Naive thymus-derived CD4-positive, alpha-beta T cell (primary cell): ENCODE data around the gene CCDC88C. TPM values are rescaled to one million over a fixed set of nuclear protein-coding genes. Genes with fewer than 3 reads are reported as not detected.

Source experiments
- ATAC-seq: fragments of 150-1000 bp; cut with Tn5 transposase; 2 replicates; pipeline ENCODE4 v1.10.0; 2021; ENCODE audit warnings: mild to moderate bottlenecking, moderate library complexity
- CTCF ChIA-PET: fragments of 350-600 bp; sonication (Branson Sonifier 250); formaldehyde crosslinking; loops from one replicate; lab custom pipeline; 2021; ENCODE audit warnings: antibody characterized with exemption; lab: Charles Lee
- POLR2A ChIA-PET: fragments of 350-600 bp; sonication (Branson Sonifier 250); formaldehyde crosslinking; loops from one replicate; lab custom pipeline; 2021; ENCODE audit warnings: antibody characterized with exemption, inconsistent platforms; lab: Charles Lee
- DNase-seq, 9 donors: peaks; one replicate each; pipeline versions ENCODE4 v3.0.0 to v3.0.0-alpha.2; 2020 to 2022; ENCODE audit warnings: mixed read lengths in 1 of 9
- H3K27ac ChIP-seq: one replicate; pipeline ENCODE4 v1.7.0; 2013; ENCODE audit warnings: mild to moderate bottlenecking, low read depth, low read length, moderate library complexity
- H3K27me3 ChIP-seq, 2 donors: one replicate each; pipeline ENCODE4 v1.7.0; 2013; ENCODE audit warnings: low read length in 2 of 2, mild to moderate bottlenecking in 2 of 2, moderate library complexity in 2 of 2; ENCODE audit not compliant: control insufficient read depth in 2 of 2, insufficient read depth in 2 of 2
- H3K36me3 ChIP-seq, 3 experiments: 1 replicate in 2 of 3; 2 replicates in 1 of 3; pipeline ENCODE4 v1.7.0; 2013; ENCODE audit warnings: low read length in 3 of 3, mild to moderate bottlenecking in 3 of 3, moderate library complexity in 1 of 3; ENCODE audit not compliant: insufficient read depth in 3 of 3, control insufficient read depth in 2 of 3
- H3K4me1 ChIP-seq, 2 donors: one replicate each; pipeline ENCODE4 v1.7.0; 2013; ENCODE audit warnings: low read length in 2 of 2, mild to moderate bottlenecking in 2 of 2, moderate library complexity in 1 of 2; ENCODE audit not compliant: control insufficient read depth in 2 of 2, insufficient read depth in 2 of 2
- H3K4me3 ChIP-seq: 2 replicates; pipeline ENCODE4 v1.7.0; 2013; ENCODE audit warnings: mild to moderate bottlenecking, low read length
- H3K9me3 ChIP-seq, 3 experiments: 1 replicate in 2 of 3; 2 replicates in 1 of 3; pipeline ENCODE4 v1.7.0; 2013; ENCODE audit warnings: low read length in 3 of 3; ENCODE audit not compliant: control insufficient read depth in 2 of 3
- H3K27ac Mint-ChIP-seq, 9 donors: one replicate each; pipeline ENCODE4 v1.8.0; 2020 to 2022; ENCODE audit warnings: mixed read lengths in 9 of 9, mild to moderate bottlenecking in 8 of 9, moderate library complexity in 5 of 9, inconsistent platforms in 2 of 9
- H3K27me3 Mint-ChIP-seq, 5 donors: one replicate each; pipeline ENCODE4 v1.8.0; 2021 to 2022; ENCODE audit warnings: mixed read lengths in 5 of 5, mild to moderate bottlenecking in 1 of 5
- H3K36me3 Mint-ChIP-seq, 5 donors: one replicate each; pipeline ENCODE4 v1.8.0; 2020 to 2022; ENCODE audit warnings: mixed read lengths in 5 of 5, mild to moderate bottlenecking in 3 of 5, inconsistent platforms in 1 of 5
- H3K4me1 Mint-ChIP-seq, 7 donors: one replicate each; pipeline ENCODE4 v1.8.0; 2020 to 2022; ENCODE audit warnings: mixed read lengths in 7 of 7, mild to moderate bottlenecking in 3 of 7, inconsistent platforms in 1 of 7
- H3K4me3 Mint-ChIP-seq, 10 donors: one replicate each; pipeline ENCODE4 v1.8.0; 2020 to 2022; ENCODE audit warnings: mild to moderate bottlenecking in 10 of 10, mixed read lengths in 10 of 10, moderate library complexity in 6 of 10, inconsistent platforms in 2 of 10
- H3K9me3 Mint-ChIP-seq, 11 donors: one replicate each; pipeline ENCODE4 v1.8.0; 2020 to 2022; ENCODE audit warnings: mixed read lengths in 11 of 11, mild to moderate bottlenecking in 4 of 11, inconsistent platforms in 1 of 11, moderate library complexity in 1 of 11
- intact Hi-C, 2 donors: fragments of 100-400 bp; cut with micrococcal nuclease; formaldehyde crosslinking; loops; one replicate each; pipeline ENCODE4 v1.15.1; 2023
- polyA plus RNA-seq, 2 donors: library from polyadenylated mRNA; unstranded; fragments of 300-500 nt; fragmentation: Illumina TruSeq; gene quantifications; one replicate each; pipeline ENCODE4 v1.2.3, GENCODE V29; 2021
- total RNA-seq, 6 experiments: library from RNA in 5 of 6; stranded (reverse) in 5 of 6; gene quantifications; 1 replicate in 5 of 6; 2 replicates in 1 of 6; pipeline ENCODE4 v1.2.3 and lab custom pipeline; 2021 to 2026

CCDC88C gene
- total and polyA plus RNA-seq, 7 experiments from 2014 or later: 23.6 to 324 (median 274) TPM

DNA sequence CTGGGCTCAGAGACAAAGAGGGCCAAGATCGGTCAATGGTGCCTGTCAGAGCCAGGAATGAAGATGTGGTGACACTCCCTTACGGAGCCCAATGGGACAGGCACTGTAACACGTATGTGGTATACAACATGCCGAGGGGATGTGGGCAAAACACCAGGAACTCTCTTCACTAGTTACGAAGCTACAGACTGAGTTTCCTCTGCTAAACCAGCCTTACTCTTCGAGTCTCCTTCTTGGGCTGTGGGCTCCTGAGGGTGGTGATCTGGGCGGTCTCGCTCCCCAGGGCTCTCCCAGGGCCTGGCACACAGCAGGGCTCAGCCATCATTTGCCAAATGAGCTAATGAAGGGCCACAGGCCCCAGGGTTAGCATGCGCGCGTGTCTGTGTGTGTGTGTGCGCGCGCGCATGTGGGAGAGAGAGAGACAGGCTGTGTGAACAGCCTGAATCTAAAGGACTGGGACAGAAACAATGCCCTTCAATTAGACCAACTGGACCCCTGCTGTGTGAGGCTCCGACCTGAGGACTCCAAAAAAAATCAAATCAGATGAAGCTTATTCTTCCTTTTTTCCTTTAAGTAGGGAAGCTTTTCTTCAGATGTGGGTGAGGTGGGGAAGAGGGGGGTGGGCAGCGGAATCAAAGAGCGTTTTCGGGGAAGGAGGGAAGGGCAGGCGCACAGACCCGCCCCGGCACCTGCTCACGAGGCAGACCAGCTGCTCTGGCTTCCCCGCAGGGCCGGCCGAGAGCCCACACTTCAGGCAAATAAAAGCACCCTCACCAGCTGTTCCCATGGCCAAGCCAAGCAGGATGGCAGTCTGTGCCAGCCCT is 42.5 kb downstream of the CCDC88C start:
- no peaks in the 10 kb centered on the region for H3K27me3 Mint-ChIP-seq
- DNase-seq: peak in 5 of 9 donors; percentile 48 to 62 (median 54)
- ChIA-PET CTCF (interaction anchor here (0.7 to 3.2 kb wide), 8 partner anchors 19 to 51 kb away, joined by 3 to 14 read pairs (median 5); partner anchors contain the start of gene CCDC88C), POLR2A (interaction anchor here (0.7 to 6.8 kb wide), 13 partner anchors 11 to 134 kb away, joined by 3 to 90 read pairs (median 11); partner anchors contain the start of gene CCDC88C)
- peaks cover 0 to 18% (median 4%) of the 10 kb centered on the region in 5 donors for H3K36me3 Mint-ChIP-seq
- intact Hi-C loops: loop anchor here (1.0 to 2.0 kb wide), 5 partner anchors 8 to 51 kb away; no protein-coding TSS in a partner anchor
- peak overlapping the region; percentile 89 to 99 (median 97) for H3K27ac Mint-ChIP-seq
- H3K4me1 Mint-ChIP-seq: peaks cover 83 to 100% (median 98%) of the 10 kb centered on the region in 7 donors
- Histone ChIP-seq H3K4me3 (no peak overlapping the region), H3K4me1 (peaks cover 97 to 98% of the 10 kb centered on the region in 2 donors), H3K27ac (peak overlapping the region; percentile 72), H3K9me3 (no peaks in the 10 kb centered on the region), H3K27me3 (no peaks in the 10 kb centered on the region), H3K36me3 (peaks cover 0 to 16% (median 0%) of the 10 kb centered on the region in 3 experiments)
- peak overlapping the region; percentile 79 to 89 (median 86) for H3K4me3 Mint-ChIP-seq
- peak; percentile 28 for ATAC-seq
- H3K9me3 Mint-ChIP-seq: no peaks in the 10 kb centered on the region

DNA sequence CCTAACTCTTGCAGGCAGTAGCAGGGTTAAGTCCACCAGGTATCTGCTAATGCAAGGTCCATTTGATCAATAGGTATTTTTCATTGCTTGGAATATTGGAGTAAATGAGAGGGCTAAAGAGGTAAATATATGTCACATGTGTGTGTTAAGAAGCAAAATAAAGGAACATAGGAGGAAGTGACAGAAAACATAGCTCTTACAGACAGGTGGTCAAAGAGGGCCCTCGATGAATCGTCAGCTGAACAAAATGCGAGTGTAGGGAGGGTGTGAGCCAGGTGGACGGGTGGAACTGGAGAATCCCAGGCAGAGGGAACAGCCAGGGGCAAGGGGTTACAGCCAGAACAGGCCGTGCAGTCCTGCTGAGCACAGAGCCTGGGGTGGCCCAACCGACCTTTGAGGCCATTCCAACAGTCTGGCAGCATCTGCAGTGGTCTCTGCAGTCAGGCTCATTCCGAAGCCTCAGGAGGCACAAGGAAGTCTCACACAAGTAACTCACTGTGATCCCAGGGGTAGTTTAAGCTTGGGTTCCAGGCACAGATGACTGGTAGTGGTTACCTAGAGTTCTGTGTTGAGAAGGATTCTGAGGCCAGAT is 43.2 kb downstream of the CCDC88C start:
- POLR2A ChIA-PET: interaction anchor here (0.7 to 6.8 kb wide), 14 partner anchors 11 to 135 kb away, joined by 3 to 90 read pairs (median 10); partner anchors contain the start of gene CCDC88C
- Histone ChIP-seq H3K36me3 (peaks cover 0 to 11% (median 0%) of the 10 kb centered on the region in 3 experiments), H3K4me1 (peaks cover 96 to 98% of the 10 kb centered on the region in 2 donors), H3K27ac (peak overlapping the region; percentile 72), H3K4me3 (peak overlapping the region; percentile 61), H3K27me3 (no peaks in the 10 kb centered on the region), H3K9me3 (no peaks in the 10 kb centered on the region)
- H3K36me3 Mint-ChIP-seq: peaks cover 0 to 18% (median 4%) of the 10 kb centered on the region in 5 donors
- H3K9me3 Mint-ChIP-seq: no peaks in the 10 kb centered on the region
- DNase-seq (no peak), ATAC-seq (no peak)
- no peaks in the 10 kb centered on the region for H3K27me3 Mint-ChIP-seq
- intact Hi-C loops: loop anchor here (1.0 to 2.0 kb wide), 3 partner anchors 22 to 50 kb away; no protein-coding TSS in a partner anchor
- CTCF ChIA-PET: interaction anchor here (0.7 to 3.2 kb wide), 8 partner anchors 19 to 51 kb away, joined by 3 to 14 read pairs (median 4); partner anchors contain the start of gene CCDC88C
- H3K4me3 Mint-ChIP-seq: peak overlapping the region; percentile 79 to 89 (median 86)
- peak overlapping the region; percentile 89 to 99 (median 97) for H3K27ac Mint-ChIP-seq
- peaks cover 84 to 100% (median 98%) of the 10 kb centered on the region in 7 donors for H3K4me1 Mint-ChIP-seq

GRCh38 chr14:91373591-91374254 is 43.9 kb downstream of the CCDC88C start:
- peak overlapping the region; percentile 61 for H3K4me3 ChIP-seq
- H3K9me3 Mint-ChIP-seq: no peaks in the 10 kb centered on the region

GRCh38 chr14:91372671-91373495 is 44.7 kb downstream of the CCDC88C start:
- H3K27ac ChIP-seq: peak overlapping the region; percentile 72
- intact Hi-C loops: loop anchor here (1.0 to 2.0 kb wide), 7 partner anchors 9 to 48 kb away; no protein-coding TSS in a partner anchor
- H3K27me3 ChIP-seq: no peaks in the 10 kb centered on the region
- H3K4me1 ChIP-seq: peaks cover 94 to 98% of the 10 kb centered on the region in 2 donors
- ATAC-seq (peak; percentile 55), DNase-seq (peak in 3 of 9 donors; percentile 44 to 47 (median 45))
- ChIA-PET POLR2A (interaction anchor here (0.6 to 6.8 kb wide), 14 partner anchors 10 to 452 kb away, joined by 3 to 90 read pairs (median 6); partner anchors contain the start of gene CCDC88C), CTCF (interaction anchor here (0.5 to 3.2 kb wide), 9 partner anchors 14 to 310 kb away, joined by 3 to 14 read pairs (median 3); no protein-coding TSS in a partner anchor)
- H3K36me3 ChIP-seq: no peaks in the 10 kb centered on the region
- H3K4me3 ChIP-seq: peak overlapping the region; percentile 61
- no peaks in the 10 kb centered on the region for H3K9me3 ChIP-seq
- no peaks in the 10 kb centered on the region for H3K9me3 Mint-ChIP-seq
- H3K4me3 Mint-ChIP-seq: peak overlapping the region; percentile 79 to 89 (median 86)
- H3K4me1 Mint-ChIP-seq: peaks cover 84 to 100% (median 98%) of the 10 kb centered on the region in 7 donors
- H3K27ac Mint-ChIP-seq: peak overlapping the region; percentile 89 to 99 (median 97)
- peaks cover 0 to 12% (median 3%) of the 10 kb centered on the region in 5 donors for H3K36me3 Mint-ChIP-seq
- H3K27me3 Mint-ChIP-seq: no peaks in the 10 kb centered on the region

More at GRCh38 chr14:91373591-91374254, 43.9 kb downstream of the CCDC88C start:
- POLR2A ChIA-PET: interaction anchor here (0.6 to 6.8 kb wide), 15 partner anchors 9 to 451 kb away, joined by 3 to 90 read pairs (median 8); partner anchors contain the start of gene CCDC88C
- ATAC-seq (peak; percentile 59), DNase-seq (peak in 6 of 9 donors; percentile 42 to 61 (median 56))
- H3K27ac Mint-ChIP-seq: peak overlapping the region; percentile 89 to 99 (median 97)
- H3K36me3 Mint-ChIP-seq: peaks cover 0 to 16% (median 4%) of the 10 kb centered on the region in 5 donors
- Histone ChIP-seq H3K27ac (peak overlapping the region; percentile 72), H3K9me3 (no peaks in the 10 kb centered on the region), H3K4me1 (peaks cover 94 to 98% of the 10 kb centered on the region in 2 donors), H3K36me3 (peaks cover 0 to 4% (median 0%) of the 10 kb centered on the region in 3 experiments), H3K27me3 (no peaks in the 10 kb centered on the region)
- intact Hi-C loops: loop anchor here (1.0 to 2.0 kb wide), 10 partner anchors 9 to 49 kb away; no protein-coding TSS in a partner anchor
- H3K4me1 Mint-ChIP-seq: peaks cover 84 to 100% (median 98%) of the 10 kb centered on the region in 7 donors
- no peaks in the 10 kb centered on the region for H3K27me3 Mint-ChIP-seq
- CTCF ChIA-PET: interaction anchor here (0.6 to 3.2 kb wide), 6 partner anchors 24 to 311 kb away, joined by 3 to 14 read pairs (median 6); partner anchors contain the start of gene CCDC88C
- H3K4me3 Mint-ChIP-seq: peak overlapping the region; percentile 79 to 89 (median 86)

- no peaks in the 10 kb centered on the region for H3K27me3 Mint-ChIP-seq
- H3K27ac ChIP-seq: peak overlapping the region; percentile 80
These were observed 45.6 kb downstream of the CCDC88C start for GRCh38 chr14:91371990-91372375.

More at GRCh38 chr14:91371990-91372375, 45.6 kb downstream of the CCDC88C start:
- intact Hi-C loops: loop anchor here in 1 of 2 donors (2.0 kb wide), 1 partner anchor 47 kb away; no protein-coding TSS in a partner anchor
- Mint-ChIP-seq H3K4me3 (peak overlapping the region; percentile 54 to 89 (median 84)), H3K36me3 (peaks cover 0 to 8% (median 0%) of the 10 kb centered on the region in 5 donors), H3K4me1 (peaks cover 84 to 100% (median 98%) of the 10 kb centered on the region in 7 donors), H3K27ac (peak overlapping the region in 7 of 9 donors; percentile 89 to 99 (median 97)), H3K9me3 (no peaks in the 10 kb centered on the region)
- H3K4me1 ChIP-seq: peaks cover 94 to 98% of the 10 kb centered on the region in 2 donors
- no peaks in the 10 kb centered on the region for H3K9me3 ChIP-seq
- CTCF ChIA-PET: interaction anchor here (0.5 to 1.4 kb wide), 8 partner anchors 13 to 198 kb away, joined by 3 to 5 read pairs (median 4); no protein-coding TSS in a partner anchor
- no peaks in the 10 kb centered on the region for H3K27me3 ChIP-seq
- H3K36me3 ChIP-seq: no peaks in the 10 kb centered on the region
- peak overlapping the region; percentile 34 for H3K4me3 ChIP-seq
- ATAC-seq (no peak), DNase-seq (no peak)
- POLR2A ChIA-PET: interaction anchor here (1.0 to 6.8 kb wide), 9 partner anchors 11 to 43 kb away, joined by 3 to 90 read pairs (median 5); partner anchors contain the start of gene CCDC88C
